VCaP (cell line): Measurements from ENCODE around the gene GCNT2.
"Not testable (repeated sequence)": the region's sequence is repeated elsewhere in the genome, so short reads cannot be mapped to it uniquely, and the experiment has no call there.

Source experiments
- H3K27ac ChIP-seq: fragments of 450-650 bp; 2 replicates; pipeline ENCODE4 v1.5.1; 2017
- TF ChIP-seq, protein P1 (sequence below): fragments of 450-650 bp; conservative IDR thresholded peaks from 2 replicates; pipeline ENCODE4 v1.5.1; 2017; ENCODE audit warnings: mild to moderate bottlenecking, moderate library complexity

Gene GCNT2

DNA sequence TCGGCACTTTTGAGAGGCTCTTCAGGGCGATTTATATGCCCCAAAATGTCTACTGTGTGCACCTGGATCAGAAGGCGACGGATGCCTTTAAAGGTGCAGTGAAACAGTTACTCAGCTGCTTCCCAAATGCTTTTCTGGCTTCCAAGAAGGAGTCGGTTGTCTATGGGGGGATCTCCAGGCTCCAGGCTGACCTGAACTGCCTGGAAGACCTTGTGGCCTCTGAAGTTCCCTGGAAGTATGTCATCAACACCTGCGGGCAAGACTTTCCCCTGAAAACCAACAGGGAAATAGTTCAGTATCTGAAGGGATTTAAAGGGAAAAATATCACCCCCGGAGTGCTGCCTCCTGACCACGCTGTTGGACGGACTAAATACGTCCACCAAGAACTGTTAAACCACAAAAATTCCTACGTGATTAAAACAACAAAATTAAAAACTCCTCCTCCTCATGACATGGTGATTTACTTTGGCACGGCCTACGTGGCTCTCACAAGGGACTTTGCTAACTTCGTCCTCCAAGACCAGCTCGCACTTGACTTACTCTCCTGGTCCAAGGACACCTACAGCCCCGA lies 8.2 kb downstream of the GCNT2 start:
- TF ChIP-seq, protein P1, sequence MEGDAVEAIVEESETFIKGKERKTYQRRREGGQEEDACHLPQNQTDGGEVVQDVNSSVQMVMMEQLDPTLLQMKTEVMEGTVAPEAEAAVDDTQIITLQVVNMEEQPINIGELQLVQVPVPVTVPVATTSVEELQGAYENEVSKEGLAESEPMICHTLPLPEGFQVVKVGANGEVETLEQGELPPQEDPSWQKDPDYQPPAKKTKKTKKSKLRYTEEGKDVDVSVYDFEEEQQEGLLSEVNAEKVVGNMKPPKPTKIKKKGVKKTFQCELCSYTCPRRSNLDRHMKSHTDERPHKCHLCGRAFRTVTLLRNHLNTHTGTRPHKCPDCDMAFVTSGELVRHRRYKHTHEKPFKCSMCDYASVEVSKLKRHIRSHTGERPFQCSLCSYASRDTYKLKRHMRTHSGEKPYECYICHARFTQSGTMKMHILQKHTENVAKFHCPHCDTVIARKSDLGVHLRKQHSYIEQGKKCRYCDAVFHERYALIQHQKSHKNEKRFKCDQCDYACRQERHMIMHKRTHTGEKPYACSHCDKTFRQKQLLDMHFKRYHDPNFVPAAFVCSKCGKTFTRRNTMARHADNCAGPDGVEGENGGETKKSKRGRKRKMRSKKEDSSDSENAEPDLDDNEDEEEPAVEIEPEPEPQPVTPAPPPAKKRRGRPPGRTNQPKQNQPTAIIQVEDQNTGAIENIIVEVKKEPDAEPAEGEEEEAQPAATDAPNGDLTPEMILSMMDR, result no peak
- H3K27ac ChIP-seq, result peak overlapping the region; percentile 62

DNA sequence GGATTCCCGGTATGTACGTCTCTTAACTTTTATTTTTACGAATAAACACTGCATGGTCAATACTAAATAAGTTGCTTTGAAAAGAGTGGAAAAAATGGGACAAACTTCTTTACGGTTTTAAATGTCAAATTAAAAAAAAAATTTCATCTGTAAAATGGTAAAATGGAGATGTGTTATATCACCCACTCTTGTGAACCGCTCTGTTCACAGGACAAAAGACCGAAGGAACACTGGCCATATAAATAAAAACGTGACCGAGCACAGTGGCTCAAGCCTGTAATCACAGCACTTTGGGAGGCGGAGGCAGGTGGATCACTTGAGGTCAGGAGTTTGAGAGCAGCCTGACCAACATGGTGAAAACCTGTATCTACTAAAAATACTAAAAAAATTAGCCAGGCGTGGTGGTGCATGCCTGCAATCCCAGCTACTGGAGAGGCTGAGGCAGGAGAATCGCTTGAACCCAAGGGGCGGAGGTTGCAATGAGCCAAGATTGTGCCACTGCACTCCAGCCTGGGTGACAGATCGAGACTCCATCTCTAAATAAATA lies 8.8 kb downstream of the GCNT2 start:
- not testable (repeated sequence) for H3K27ac ChIP-seq

DNA sequence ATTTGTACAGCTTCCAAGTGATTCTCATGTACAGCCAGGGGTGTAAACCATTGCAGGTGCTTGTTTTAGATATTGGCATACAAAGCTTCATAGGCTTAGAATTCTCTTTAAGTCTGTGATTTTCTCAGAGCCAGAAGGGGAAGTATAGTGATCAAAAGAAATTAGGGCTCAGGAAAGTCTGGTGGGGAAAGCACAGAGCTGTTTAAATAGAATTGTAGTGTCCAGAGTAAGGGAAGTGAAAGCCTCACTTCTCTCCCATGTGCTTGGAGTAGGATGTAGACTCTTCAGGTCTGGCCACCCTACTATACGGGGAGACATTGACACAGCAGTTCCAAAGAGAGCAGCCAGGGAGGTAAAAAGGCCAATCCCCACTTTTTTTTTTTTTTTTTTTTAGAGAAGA lies 10.4 kb downstream of the GCNT2 start:
- no peak overlapping the region for H3K27ac ChIP-seq
- TF ChIP-seq, protein P1, result no peak

DNA sequence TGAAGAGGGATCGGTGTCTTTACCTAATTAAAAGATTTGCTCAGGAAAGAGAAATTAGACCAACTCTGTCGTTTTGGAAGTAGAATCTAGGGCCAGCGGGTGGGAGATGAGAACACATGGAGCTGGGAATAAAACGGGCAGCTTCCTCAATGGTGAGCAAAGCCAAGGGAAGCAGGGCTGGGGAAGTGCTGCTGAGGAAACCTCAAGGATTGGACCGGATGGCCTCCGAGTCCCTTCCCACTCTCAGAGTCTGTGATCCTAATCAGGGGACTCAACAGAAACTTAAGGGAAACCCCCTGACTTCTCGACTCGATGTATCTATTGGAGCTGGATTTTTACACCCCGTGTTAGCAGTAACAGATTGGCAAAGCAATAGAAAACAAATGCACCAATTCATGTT lies 10.8 kb downstream of the GCNT2 start:
- H3K27ac ChIP-seq, result no peak overlapping the region
- TF ChIP-seq, protein P1, result no peak

DNA sequence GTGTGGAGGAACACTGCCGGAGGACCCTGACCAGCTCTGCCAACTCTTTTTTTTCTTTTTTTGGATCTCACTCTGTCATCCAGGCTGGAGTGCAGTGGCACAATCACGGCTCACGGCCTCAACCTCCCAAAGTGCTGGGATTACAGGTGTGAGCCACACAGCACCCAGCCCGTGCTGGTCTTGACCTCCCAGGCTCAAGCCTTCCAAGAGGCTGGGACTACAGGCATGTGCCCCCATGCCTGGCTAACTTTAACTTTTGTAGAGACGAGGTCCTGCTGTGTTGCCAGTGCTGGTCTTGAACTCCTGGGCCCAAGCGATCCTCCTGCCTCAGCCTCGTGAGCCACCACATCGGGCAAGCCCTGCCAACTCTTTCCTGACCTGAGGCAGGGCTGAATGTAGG lies 11.2 kb downstream of the GCNT2 start:
- H3K27ac ChIP-seq, result no peak overlapping the region
- TF ChIP-seq, protein P1, result no peak

DNA sequence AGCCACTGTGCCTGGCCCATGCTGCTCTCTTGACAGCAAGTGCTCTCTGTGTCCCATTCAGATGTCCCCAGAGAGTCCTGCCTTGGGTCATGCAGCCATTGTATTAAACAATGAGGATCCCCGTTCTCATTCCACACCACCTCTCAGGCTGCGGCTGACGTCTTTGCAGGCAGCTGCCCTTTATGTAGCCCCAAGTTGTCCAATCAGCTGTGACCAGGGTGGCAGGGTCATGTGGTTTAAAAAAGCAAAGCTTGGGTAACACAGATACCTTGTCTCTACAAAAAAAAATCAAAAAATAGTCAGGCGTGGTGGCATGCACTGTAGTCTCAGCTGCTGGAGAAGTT lies 13.2 kb downstream of the GCNT2 start:
- no peak overlapping the region for H3K27ac ChIP-seq
- TF ChIP-seq, protein P1, result no peak

DNA sequence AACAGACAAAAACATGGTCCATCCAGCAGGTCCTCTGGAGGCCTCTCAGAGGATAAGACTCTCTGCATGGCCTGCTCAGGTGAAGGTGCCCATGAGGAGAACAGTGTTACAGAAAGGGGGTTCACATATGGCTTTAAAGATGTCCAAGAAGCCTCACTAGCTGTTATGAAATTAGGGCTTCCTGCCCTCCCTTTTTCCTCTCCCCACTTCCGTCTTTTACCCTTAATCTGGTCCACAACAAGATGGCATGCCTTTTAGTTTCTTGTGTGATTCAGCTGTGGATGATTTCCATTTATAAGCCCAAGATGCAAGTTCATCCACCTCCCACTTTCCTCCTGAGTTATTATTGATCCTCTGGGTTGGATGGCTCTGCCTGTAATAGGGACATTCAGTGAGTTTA lies 14.0 kb downstream of the GCNT2 start:
- no peak overlapping the region for H3K27ac ChIP-seq
- TF ChIP-seq, protein P1, result no peak

DNA sequence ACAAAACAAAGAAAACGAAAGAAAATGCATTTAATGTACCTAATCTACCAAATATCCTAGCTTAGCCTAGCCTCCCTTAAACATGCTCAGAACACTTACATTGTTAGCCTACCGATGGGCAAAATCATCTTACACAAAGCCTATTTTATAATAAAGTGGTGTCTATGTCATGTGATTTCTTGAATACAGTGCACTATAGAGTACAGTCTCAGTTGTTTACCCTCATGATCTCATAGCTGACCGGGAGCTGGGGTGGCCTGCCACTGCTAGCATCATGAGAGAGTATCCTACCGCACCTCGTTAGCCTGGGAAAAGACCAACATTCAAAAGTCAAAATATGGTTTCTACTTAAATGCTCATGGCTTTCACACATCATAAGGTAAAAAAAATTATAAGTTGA lies 16.6 kb downstream of the GCNT2 start:
- TF ChIP-seq, protein P1, result no peak
- no peak overlapping the region for H3K27ac ChIP-seq
